Sigmoid colon (tissue), 7 donors: Measurements from ENCODE around the gene NRXN2. TPM values are rescaled to one million over a fixed set of nuclear protein-coding genes. Genes with fewer than 3 reads are reported as not detected.

Experiments used
- DNase-seq: peaks from one replicate; pipeline ENCODE4 v3.0.0-alpha.2; 2019
- H3K27ac ChIP-seq, 4 donors: fragments of 200-600 bp; sonication (generic); one replicate each; pipeline ENCODE4 v1.5.1; 2016 to 2019; ENCODE audit warnings: mild to moderate bottlenecking in 1 of 4
- H3K27me3 ChIP-seq, 3 donors: fragments of 200-600 bp; sonication (generic); one replicate each; pipeline ENCODE4 v1.5.1; 2019; ENCODE audit warnings: mild to moderate bottlenecking in 1 of 3
- H3K36me3 ChIP-seq, 4 donors: fragments of 200-600 bp; sonication (generic); one replicate each; pipeline ENCODE4 v1.5.1; 2016 to 2019
- H3K4me1 ChIP-seq, 4 donors: fragments of 200-600 bp; sonication (generic); one replicate each; pipeline ENCODE4 v1.5.1; 2017 to 2019
- H3K4me3 ChIP-seq, 4 donors: fragments of 200-600 bp; sonication (generic); one replicate each; pipeline ENCODE4 v1.5.1; 2017 to 2019; ENCODE audit warnings: mild to moderate bottlenecking in 2 of 4, moderate library complexity in 1 of 4
- H3K9me3 ChIP-seq, 4 donors: fragments of 200-600 bp in 3 of 4; sonication (generic) in 3 of 4; one replicate each; pipeline versions ENCODE4 v1.5.1 to v1.6.1; 2013 to 2019
- EP300 ChIP-seq, 4 donors: sonication (generic); formaldehyde crosslinking; IDR thresholded peaks; one replicate each; pipeline ENCODE4 v1.6.1; 2017; ENCODE audit warnings: antibody characterized with exemption in 4 of 4
- POLR2A ChIP-seq, 2 donors: fragments of 450-650 bp; IDR thresholded peaks; one replicate each; pipeline ENCODE4 v1.6.1; 2016; ENCODE audit warnings: antibody characterized with exemption in 2 of 2, mild to moderate bottlenecking in 2 of 2, moderate library complexity in 2 of 2
- POLR2AphosphoS5 ChIP-seq, 4 donors: sonication (generic); formaldehyde crosslinking; IDR thresholded peaks; one replicate each; pipeline ENCODE4 v1.6.1; 2017; ENCODE audit warnings: antibody characterized with exemption in 4 of 4
- WGBS, 2 donors: extraction: QIAGEN DNeasy Blood & Tissue Kit; methylation state at CpG; one replicate each; pipeline ENCODE4 v1.1.7; 2013; 5-methylcytosine and 5-hydroxymethylcytosine counted together
- intact Hi-C: fragments of 100-400 bp; cut with DNase I; formaldehyde crosslinking; loops from one replicate; pipeline ENCODE4 v1.15.1; 2023
- polyA plus RNA-seq, 3 donors: library from polyadenylated mRNA; stranded (reverse); fragments of 200-250 nt; gene quantifications; one replicate each; pipeline ENCODE4 v1.2.3, GENCODE V29; 2013
- total RNA-seq, 4 donors: library from RNA; depleted of rRNA; stranded (reverse); fragments of >200 nt; gene quantifications; one replicate each; pipeline ENCODE4 v1.1.0, GENCODE V29; 2016
- TF ChIP-seq, protein P1 (sequence below), 4 experiments: fragments of 450-650 bp in 3 of 4; fragments of 200-600 bp in 1 of 4; IDR thresholded peaks; one replicate each; pipeline ENCODE4 v1.5.1; 2016 to 2019; ENCODE audit warnings: antibody characterized with exemption in 4 of 4, mild to moderate bottlenecking in 3 of 4, moderate library complexity in 2 of 4
- donor health status: healthy with polysubstance abuse.
- donor health status: Bipolar disorder and iron deficiency.
- donor health status: healthy.

The NRXN2 gene
- total and polyA plus RNA-seq, 7 donors = 0.23 to 20.5 (median 6.8) TPM

DNA sequence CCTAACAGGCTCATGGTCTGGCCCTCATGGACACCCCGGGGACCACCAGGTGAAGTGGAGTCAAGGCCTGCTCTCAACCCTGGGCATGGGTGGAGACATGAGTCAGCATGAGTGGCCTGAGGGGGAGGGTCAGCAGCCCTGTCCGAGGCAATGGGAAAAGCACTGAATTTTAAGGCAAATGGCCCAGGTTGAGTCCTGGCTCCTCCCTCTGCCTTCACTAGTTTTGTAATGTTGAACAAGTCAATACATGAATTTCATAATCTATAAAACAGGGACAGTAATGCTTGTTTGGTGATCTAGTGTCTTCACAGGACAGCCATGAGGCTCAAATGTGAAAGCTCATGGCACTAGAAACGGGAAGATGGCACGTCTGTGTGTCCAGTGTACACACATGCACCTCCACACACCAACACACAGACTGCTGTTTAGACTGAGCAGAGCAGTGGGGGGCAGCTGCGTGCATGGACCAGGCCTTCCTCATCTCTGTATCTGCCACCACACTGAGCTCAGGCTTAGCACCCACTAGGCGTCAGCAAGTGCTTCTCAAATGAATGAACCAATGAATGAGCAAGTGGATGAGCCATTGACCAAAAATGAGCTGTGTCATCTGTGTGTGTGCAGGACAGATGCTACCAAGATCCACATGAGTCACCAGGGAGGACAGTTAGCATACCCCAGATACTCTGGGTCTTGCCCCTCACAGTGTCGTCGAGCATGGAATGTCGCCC is 63.4 kb downstream of the NRXN2 start:
- Histone ChIP-seq H3K36me3 (no peaks in the 10 kb centered on the region), H3K27ac (no peak overlapping the region), H3K4me3 (no peak overlapping the region), H3K27me3 (no peaks in the 10 kb centered on the region), H3K4me1 (no peaks in the 10 kb centered on the region), H3K9me3 (no peaks in the 10 kb centered on the region)
- TF ChIP-seq POLR2AphosphoS5 (IDR thresholded peaks at IDR 0.05) = no peak
- no peak for TF ChIP-seq EP300 (IDR thresholded peaks at IDR 0.05)
- TF ChIP-seq, protein P1, sequence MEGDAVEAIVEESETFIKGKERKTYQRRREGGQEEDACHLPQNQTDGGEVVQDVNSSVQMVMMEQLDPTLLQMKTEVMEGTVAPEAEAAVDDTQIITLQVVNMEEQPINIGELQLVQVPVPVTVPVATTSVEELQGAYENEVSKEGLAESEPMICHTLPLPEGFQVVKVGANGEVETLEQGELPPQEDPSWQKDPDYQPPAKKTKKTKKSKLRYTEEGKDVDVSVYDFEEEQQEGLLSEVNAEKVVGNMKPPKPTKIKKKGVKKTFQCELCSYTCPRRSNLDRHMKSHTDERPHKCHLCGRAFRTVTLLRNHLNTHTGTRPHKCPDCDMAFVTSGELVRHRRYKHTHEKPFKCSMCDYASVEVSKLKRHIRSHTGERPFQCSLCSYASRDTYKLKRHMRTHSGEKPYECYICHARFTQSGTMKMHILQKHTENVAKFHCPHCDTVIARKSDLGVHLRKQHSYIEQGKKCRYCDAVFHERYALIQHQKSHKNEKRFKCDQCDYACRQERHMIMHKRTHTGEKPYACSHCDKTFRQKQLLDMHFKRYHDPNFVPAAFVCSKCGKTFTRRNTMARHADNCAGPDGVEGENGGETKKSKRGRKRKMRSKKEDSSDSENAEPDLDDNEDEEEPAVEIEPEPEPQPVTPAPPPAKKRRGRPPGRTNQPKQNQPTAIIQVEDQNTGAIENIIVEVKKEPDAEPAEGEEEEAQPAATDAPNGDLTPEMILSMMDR (IDR thresholded peaks at IDR 0.05) = no peak
- TF ChIP-seq POLR2A (IDR thresholded peaks at IDR 0.05) = no peak
- DNase-seq = no peak
- 87 to 90% methylated on average over 9 of the region's 9 CpGs for WGBS, 2 donors
- intact Hi-C loops = no loop called here

DNA sequence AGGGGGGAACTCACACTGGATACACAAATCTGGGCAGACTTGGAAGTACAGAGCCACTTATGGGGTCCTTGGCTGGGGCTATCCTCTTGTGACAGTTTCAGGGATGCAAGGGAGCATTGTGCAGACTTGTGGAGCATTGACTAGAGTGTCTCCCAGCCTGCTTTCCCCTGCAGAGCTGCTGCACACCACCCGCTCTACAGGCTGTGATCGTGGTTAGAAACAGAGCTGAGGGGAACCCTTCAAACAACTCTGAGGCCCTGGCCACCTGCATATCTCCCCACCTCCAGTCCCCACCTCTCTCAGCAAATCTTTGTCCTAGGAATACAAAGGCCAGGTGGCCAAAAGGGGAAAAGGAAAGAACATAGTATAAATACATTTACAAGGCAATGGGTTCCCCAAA is 64.7 kb downstream of the NRXN2 start:
- no peak overlapping the region for H3K27ac ChIP-seq
- no peaks in the 10 kb centered on the region for H3K27me3 ChIP-seq
- intact Hi-C loops = no loop called here
- TF ChIP-seq, protein P1 (IDR thresholded peaks at IDR 0.05) = no peak
- no peak for TF ChIP-seq EP300 (IDR thresholded peaks at IDR 0.05)
- no peak for TF ChIP-seq POLR2AphosphoS5 (IDR thresholded peaks at IDR 0.05)
- DNase-seq = no peak
- no peaks in the 10 kb centered on the region for H3K4me1 ChIP-seq
- 60 to 95% methylated on average over 2 of the region's 2 CpGs for WGBS, 2 donors
- H3K9me3 ChIP-seq = no peaks in the 10 kb centered on the region
- no peaks in the 10 kb centered on the region for H3K36me3 ChIP-seq
- no peak overlapping the region for H3K4me3 ChIP-seq

DNA sequence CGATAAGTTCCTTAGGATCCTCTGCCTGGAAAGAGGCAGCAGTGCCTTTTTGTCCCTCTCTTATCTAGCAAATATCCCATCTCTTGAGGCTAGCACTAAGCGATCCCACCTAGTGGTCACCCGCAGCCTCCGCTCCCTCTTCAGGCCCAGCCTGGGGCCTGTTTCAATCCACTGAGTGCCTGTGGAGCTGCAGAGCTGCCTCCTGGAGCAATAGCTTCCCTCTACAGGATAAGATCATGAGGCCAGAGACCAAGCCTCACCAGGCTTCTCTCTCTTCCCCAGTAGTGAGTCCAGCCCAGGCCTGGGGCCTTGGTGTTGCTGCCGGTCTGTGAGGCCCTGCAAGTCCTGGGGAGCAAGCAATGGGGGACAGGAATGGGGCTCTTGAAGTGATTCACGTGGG is 66.1 kb downstream of the NRXN2 start:
- Histone ChIP-seq H3K4me1 (peaks cover 0 to 11% (median 6%) of the 10 kb centered on the region in 4 donors), H3K4me3 (no peak overlapping the region), H3K9me3 (no peaks in the 10 kb centered on the region), H3K27ac (no peak overlapping the region), H3K27me3 (no peaks in the 10 kb centered on the region), H3K36me3 (no peaks in the 10 kb centered on the region)
- 87 to 97% methylated on average over 6 of the region's 6 CpGs for WGBS, 2 donors
- intact Hi-C loops = no loop called here
- no peak for DNase-seq
- TF ChIP-seq POLR2AphosphoS5 (IDR thresholded peaks at IDR 0.05) (no peak), EP300 (IDR thresholded peaks at IDR 0.05) (no peak), POLR2A (IDR thresholded peaks at IDR 0.05) (no peak)
- TF ChIP-seq, protein P1 (IDR thresholded peaks at IDR 0.05) = no peak

DNA sequence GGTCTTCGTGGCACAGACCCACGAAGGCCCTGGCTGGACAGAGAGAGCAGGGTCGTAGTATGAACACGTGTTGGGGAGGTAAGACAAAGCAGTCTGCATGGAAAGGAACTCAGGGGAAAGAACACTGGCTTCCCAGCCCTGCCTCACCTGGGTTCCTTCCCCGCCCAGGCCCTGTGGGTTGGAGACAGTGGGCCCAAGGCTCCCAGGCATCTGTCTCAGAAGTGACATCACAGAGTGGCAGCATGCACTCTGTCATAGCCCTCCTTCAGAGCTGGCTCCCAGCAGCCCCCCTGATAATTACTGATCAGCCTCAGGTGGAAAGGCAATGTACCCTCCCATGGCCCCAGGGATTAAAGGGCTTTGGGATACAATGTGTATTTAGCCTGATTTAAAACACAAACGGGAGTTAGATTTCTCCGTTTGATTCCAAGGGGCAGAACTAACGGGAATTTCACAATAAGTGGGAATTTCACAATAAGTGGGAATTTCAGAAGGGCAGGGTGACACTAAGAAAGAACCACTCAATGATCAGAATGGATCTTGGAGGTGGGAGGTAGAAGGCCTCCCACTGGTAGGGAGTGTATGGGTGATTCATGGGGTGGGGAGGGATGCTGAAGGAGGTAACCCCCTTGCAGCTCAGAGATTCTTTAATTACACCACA is 66.9 kb downstream of the NRXN2 start:
- intact Hi-C loops = no loop called here
- Histone ChIP-seq H3K4me3 (no peak overlapping the region), H3K4me1 (peaks cover 0 to 11% (median 6%) of the 10 kb centered on the region in 4 donors), H3K27me3 (no peaks in the 10 kb centered on the region), H3K9me3 (no peaks in the 10 kb centered on the region), H3K36me3 (no peaks in the 10 kb centered on the region), H3K27ac (no peak overlapping the region)
- WGBS, 2 donors = 71 to 85% methylated on average over 8 of the region's 8 CpGs
- TF ChIP-seq EP300 (IDR thresholded peaks at IDR 0.05) (no peak), POLR2A (IDR thresholded peaks at IDR 0.05) (no peak), POLR2AphosphoS5 (IDR thresholded peaks at IDR 0.05) (no peak)
- TF ChIP-seq, protein P1 (IDR thresholded peaks at IDR 0.05) = no peak
- no peak for DNase-seq
